ENCODE results near the gene MTCL1.

- TF ChIP-seq ZNF274 (IDR thresholded peaks at IDR 0.05; ENCODE audit: low read depth, low read length), result no peak
- TF ChIP-seq YY1 (IDR thresholded peaks at IDR 0.05; ENCODE audit: insufficient read depth, insufficient read length), result no peak
- TF ChIP-seq SUZ12 (IDR thresholded peaks at IDR 0.05; ENCODE audit: extremely low read depth, insufficient read depth, insufficient read length), result no peak
Observed at GRCh38 chr18:8783994-8784530, 78.7 kb downstream of the MTCL1 start.

Data from NT2/D1 (cell line).